Stimulated activated naive B cell treated with anti-CD40 and anti-IgM and Interleukin-4, amounts not matched to agents 10 μg/mL and 1 μg/mL and 100 μg/mL, for 72 hours (primary cell): Measurements from ENCODE around the gene COL19A1.
A peak's percentile ranks its signal among the peaks of the same experiment; 100 is the strongest.

ENCODE experiments used
- ATAC-seq, 2 donors: fragments of 150-1000 bp; cut with Tn5 transposase; replicated peaks; 2 replicates each; pipeline ENCODE4 v1.10.0; 2021; ENCODE audit warnings: moderate library complexity in 1 of 2
- DNase-seq: peaks from one replicate; pipeline ENCODE4 v3.0.0; 2021
- H3K27ac Mint-ChIP-seq: one replicate; pipeline ENCODE4 v1.8.0; 2022; ENCODE audit warnings: mild to moderate bottlenecking, mixed read lengths
- H3K27me3 Mint-ChIP-seq, 2 donors: one replicate each; pipeline ENCODE4 v1.8.0; 2022; ENCODE audit warnings: mixed read lengths in 2 of 2
- H3K36me3 Mint-ChIP-seq, 2 donors: one replicate each; pipeline ENCODE4 v1.8.0; 2022; ENCODE audit warnings: mixed read lengths in 2 of 2, mild to moderate bottlenecking in 1 of 2
- H3K4me1 Mint-ChIP-seq, 2 donors: one replicate each; pipeline ENCODE4 v1.8.0; 2022; ENCODE audit warnings: mixed read lengths in 2 of 2, mild to moderate bottlenecking in 1 of 2
- H3K4me3 Mint-ChIP-seq, 2 donors: one replicate each; pipeline ENCODE4 v1.8.0; 2022; ENCODE audit warnings: mild to moderate bottlenecking in 2 of 2, mixed read lengths in 2 of 2, moderate library complexity in 1 of 2
- H3K9me3 Mint-ChIP-seq, 2 donors: one replicate each; pipeline ENCODE4 v1.8.0; 2022; ENCODE audit warnings: mixed read lengths in 2 of 2, mild to moderate bottlenecking in 1 of 2

COL19A1 gene

GRCh38 chr6:69846312-69846711 lies 20.0 kb upstream of the COL19A1 start:
- H3K4me1 Mint-ChIP-seq = peaks cover 18 to 38% of the 10 kb centered on the region in 2 donors
- no peak for DNase-seq
- H3K36me3 Mint-ChIP-seq = no peaks in the 10 kb centered on the region
- no peaks in the 10 kb centered on the region for H3K9me3 Mint-ChIP-seq
- no peak for ATAC-seq
- no peaks in the 10 kb centered on the region for H3K27me3 Mint-ChIP-seq
- no peak overlapping the region for H3K27ac Mint-ChIP-seq
- no peak overlapping the region for H3K4me3 Mint-ChIP-seq

GRCh38 chr6:69846770-69847491 lies 19.4 kb upstream of the COL19A1 start:
- Mint-ChIP-seq H3K36me3 (no peaks in the 10 kb centered on the region), H3K9me3 (no peaks in the 10 kb centered on the region), H3K4me3 (no peak overlapping the region), H3K27me3 (no peaks in the 10 kb centered on the region), H3K27ac (no peak overlapping the region), H3K4me1 (peaks cover 15 to 32% of the 10 kb centered on the region in 2 donors)
- ATAC-seq (no peak), DNase-seq (no peak)

- H3K36me3 Mint-ChIP-seq = peaks cover under 1 to 2% of the 10 kb centered on the region in 2 donors
- no peaks in the 10 kb centered on the region for H3K27me3 Mint-ChIP-seq
- no peaks in the 10 kb centered on the region for H3K9me3 Mint-ChIP-seq
- no peak overlapping the region for H3K4me3 Mint-ChIP-seq
- ATAC-seq (no peak), DNase-seq (no peak)
- peaks cover 15 to 30% of the 10 kb centered on the region in 2 donors for H3K4me1 Mint-ChIP-seq
- no peak overlapping the region for H3K27ac Mint-ChIP-seq
Measured at GRCh38 chr6:69847492-69847788, 18.9 kb upstream of the COL19A1 start.

- DNase-seq (no peak), ATAC-seq (peak; percentile 33 to 71)
- Mint-ChIP-seq H3K4me1 (peaks cover 8 to 24% of the 10 kb centered on the region in 2 donors), H3K27me3 (no peaks in the 10 kb centered on the region), H3K27ac (no peak overlapping the region), H3K4me3 (no peak overlapping the region), H3K36me3 (peaks cover 8 to 10% of the 10 kb centered on the region in 2 donors), H3K9me3 (peaks cover 5 to 6% of the 10 kb centered on the region in 2 donors)
Measured at GRCh38 chr6:69848552-69848951, 17.8 kb upstream of the COL19A1 start.

GRCh38 chr6:69852706-69853105 lies 13.7 kb upstream of the COL19A1 start:
- Mint-ChIP-seq H3K4me3 (no peak overlapping the region), H3K36me3 (peaks cover 8 to 13% of the 10 kb centered on the region in 2 donors), H3K27me3 (no peaks in the 10 kb centered on the region), H3K27ac (no peak overlapping the region), H3K4me1 (peaks cover 7 to 16% of the 10 kb centered on the region in 2 donors), H3K9me3 (peaks cover 5 to 6% of the 10 kb centered on the region in 2 donors)
- no peak for ATAC-seq
- DNase-seq = no peak

GRCh38 chr6:69861986-69862385 lies 4.4 kb upstream of the COL19A1 start:
- Mint-ChIP-seq H3K27ac (peak overlapping the region; percentile 32), H3K4me3 (no peak overlapping the region), H3K27me3 (no peaks in the 10 kb centered on the region), H3K36me3 (peaks cover 17 to 26% of the 10 kb centered on the region in 2 donors), H3K4me1 (peaks cover 34 to 62% of the 10 kb centered on the region in 2 donors), H3K9me3 (peaks cover 1 to 3% of the 10 kb centered on the region in 2 donors)
- DNase-seq (no peak), ATAC-seq (no peak)

- DNase-seq (no peak), ATAC-seq (no peak)
- peak overlapping the region; percentile 87 for H3K27ac Mint-ChIP-seq
- peaks cover 18% of the 10 kb centered on the region in 2 donors for H3K36me3 Mint-ChIP-seq
- H3K4me3 Mint-ChIP-seq = peak overlapping the region; percentile 35 to 72
- peaks cover 1 to 3% of the 10 kb centered on the region in 2 donors for H3K9me3 Mint-ChIP-seq
- no peaks in the 10 kb centered on the region for H3K27me3 Mint-ChIP-seq
- peaks cover 34 to 65% of the 10 kb centered on the region in 2 donors for H3K4me1 Mint-ChIP-seq
Measured at GRCh38 chr6:69863766-69864165, 2.6 kb upstream of the COL19A1 start.

- Mint-ChIP-seq H3K4me3 (peak overlapping the region; percentile 71 to 79), H3K36me3 (peaks cover 14 to 15% of the 10 kb centered on the region in 2 donors), H3K27me3 (no peaks in the 10 kb centered on the region), H3K9me3 (peaks cover 0 to under 1% of the 10 kb centered on the region in 2 donors), H3K4me1 (peaks cover 37 to 71% of the 10 kb centered on the region in 2 donors), H3K27ac (peak overlapping the region; percentile 86)
- no peak for ATAC-seq
- DNase-seq = no peak
Measured at GRCh38 chr6:69865126-69865525, 1.2 kb upstream of the COL19A1 start.

- Mint-ChIP-seq H3K9me3 (no peaks in the 10 kb centered on the region), H3K27me3 (no peaks in the 10 kb centered on the region), H3K36me3 (peaks cover 15 to 19% of the 10 kb centered on the region in 2 donors), H3K4me1 (peaks cover 38 to 74% of the 10 kb centered on the region in 2 donors), H3K4me3 (peak overlapping the region; percentile 90 to 95), H3K27ac (peak overlapping the region; percentile 98)
- DNase-seq (peak; percentile 76), ATAC-seq (peak; percentile 76 to 79)
Measured at GRCh38 chr6:69866770-69867638, 648 bp downstream of the COL19A1 start.

GRCh38 chr6:69867639-69867976 lies 1.3 kb downstream of the COL19A1 start:
- no peak for DNase-seq
- peak overlapping the region; percentile 98 for H3K27ac Mint-ChIP-seq
- H3K4me1 Mint-ChIP-seq = peaks cover 37 to 74% of the 10 kb centered on the region in 2 donors
- peaks cover 15 to 19% of the 10 kb centered on the region in 2 donors for H3K36me3 Mint-ChIP-seq
- no peaks in the 10 kb centered on the region for H3K27me3 Mint-ChIP-seq
- peak; percentile 43 to 46 for ATAC-seq
- peak overlapping the region; percentile 90 to 95 for H3K4me3 Mint-ChIP-seq
- no peaks in the 10 kb centered on the region for H3K9me3 Mint-ChIP-seq

GRCh38 chr6:69868252-69868804 lies 2.0 kb downstream of the COL19A1 start:
- Mint-ChIP-seq H3K27me3 (no peaks in the 10 kb centered on the region), H3K4me3 (peak overlapping the region; percentile 90 to 95), H3K36me3 (peaks cover 18 to 22% of the 10 kb centered on the region in 2 donors), H3K9me3 (no peaks in the 10 kb centered on the region), H3K4me1 (peaks cover 38 to 76% of the 10 kb centered on the region in 2 donors), H3K27ac (peak overlapping the region; percentile 98)
- no peak for ATAC-seq
- DNase-seq = no peak

GRCh38 chr6:69868961-69869360 lies 2.6 kb downstream of the COL19A1 start:
- Mint-ChIP-seq H3K36me3 (peaks cover 23 to 27% of the 10 kb centered on the region in 2 donors), H3K4me3 (peak overlapping the region; percentile 90 to 95), H3K27me3 (no peaks in the 10 kb centered on the region), H3K4me1 (peaks cover 38 to 76% of the 10 kb centered on the region in 2 donors), H3K9me3 (no peaks in the 10 kb centered on the region), H3K27ac (peak overlapping the region; percentile 98)
- ATAC-seq (peak; percentile 20 to 35), DNase-seq (no peak)

- Mint-ChIP-seq H3K27ac (no peak overlapping the region), H3K4me1 (peaks cover 39 to 72% of the 10 kb centered on the region in 2 donors), H3K27me3 (no peaks in the 10 kb centered on the region), H3K9me3 (peaks cover 0 to 3% of the 10 kb centered on the region in 2 donors), H3K4me3 (no peak overlapping the region), H3K36me3 (peaks cover 30 to 39% of the 10 kb centered on the region in 2 donors)
- ATAC-seq (no peak), DNase-seq (no peak)
Measured at GRCh38 chr6:69871107-69871506, 4.8 kb downstream of the COL19A1 start.

- H3K27me3 Mint-ChIP-seq = no peaks in the 10 kb centered on the region
- H3K36me3 Mint-ChIP-seq = peaks cover 28 to 44% of the 10 kb centered on the region in 2 donors
- ATAC-seq (no peak), DNase-seq (no peak)
- H3K4me3 Mint-ChIP-seq = no peak overlapping the region
- peaks cover 0 to 3% of the 10 kb centered on the region in 2 donors for H3K9me3 Mint-ChIP-seq
- H3K27ac Mint-ChIP-seq = no peak overlapping the region
- peaks cover 35 to 64% of the 10 kb centered on the region in 2 donors for H3K4me1 Mint-ChIP-seq
Measured at GRCh38 chr6:69873291-69873690, 6.9 kb downstream of the COL19A1 start.
